H9 (cell line): ENCODE results near the gene PSTPIP1. TPM values are rescaled to one million over a fixed set of nuclear protein-coding genes. Genes with fewer than 3 reads are reported as not detected.

Experiments used
- DNase-seq: peaks from one replicate; pipeline ENCODE4 v3.0.0-alpha.2; 2017
- H2AFZ ChIP-seq: one replicate; pipeline ENCODE4 v1.6.1; 2013; ENCODE audit warnings: mild to moderate bottlenecking, low read length, control low read depth, moderate library complexity
- H2AK5ac ChIP-seq: 2 replicates; pipeline ENCODE4 v1.6.1; 2013; ENCODE audit warnings: low read length, control low read depth, mixed read lengths; ENCODE audit not compliant: insufficient read length
- H2BK120ac ChIP-seq: one replicate; pipeline ENCODE4 v1.6.1; 2013; ENCODE audit warnings: low read depth, mild to moderate bottlenecking, low read length, control low read depth, inconsistent platforms; ENCODE audit not compliant: poor library complexity, severe bottlenecking
- H2BK12ac ChIP-seq: 2 replicates; pipeline ENCODE4 v1.6.1; 2013; ENCODE audit warnings: low read length, control low read depth, mixed read lengths, low read depth; ENCODE audit not compliant: insufficient read length
- H2BK15ac ChIP-seq: 2 replicates; pipeline ENCODE4 v1.6.1; 2013; ENCODE audit warnings: low read depth, low read length, control low read depth
- H2BK20ac ChIP-seq: one replicate; pipeline ENCODE4 v1.6.1; 2013; ENCODE audit warnings: low read depth, mild to moderate bottlenecking, low read length, control low read depth, inconsistent platforms; ENCODE audit not compliant: poor library complexity, severe bottlenecking
- H2BK5ac ChIP-seq: 2 replicates; pipeline ENCODE4 v1.6.1; 2013; ENCODE audit warnings: low read length, control low read depth, mixed read lengths; ENCODE audit not compliant: insufficient read length
- H3K14ac ChIP-seq: 2 replicates; pipeline ENCODE4 v1.6.1; 2013; ENCODE audit warnings: low read length, control low read depth; ENCODE audit not compliant: insufficient read depth
- H3K18ac ChIP-seq: 2 replicates; pipeline ENCODE4 v1.6.1; 2013; ENCODE audit warnings: low read depth, mild to moderate bottlenecking, mixed read lengths, low read length, control low read depth; ENCODE audit not compliant: insufficient read length
- H3K23ac ChIP-seq: 2 replicates; pipeline ENCODE4 v1.6.1; 2013; ENCODE audit warnings: low read length, control low read depth, mixed read lengths, low read depth; ENCODE audit not compliant: insufficient read length
- H3K23me2 ChIP-seq: 2 replicates; pipeline ENCODE4 v1.6.1; 2013; ENCODE audit warnings: low read depth, mild to moderate bottlenecking, mixed read lengths, low read length, control low read depth; ENCODE audit not compliant: insufficient read length, poor library complexity, severe bottlenecking
- H3K27ac ChIP-seq: 2 replicates; pipeline ENCODE4 v1.5.1; 2013; ENCODE audit warnings: low read length, control low read depth, mixed read lengths, low read depth; ENCODE audit not compliant: insufficient read length
- H3K27me3 ChIP-seq: 2 replicates; pipeline ENCODE4 v1.6.1; 2013; ENCODE audit warnings: low read length, control low read depth, inconsistent platforms; ENCODE audit not compliant: insufficient read depth
- H3K4ac ChIP-seq: 2 replicates; pipeline ENCODE4 v1.6.1; 2013; ENCODE audit warnings: low read depth, mild to moderate bottlenecking, control low read depth, inconsistent platforms, low read length, moderate library complexity
- H3K4me1 ChIP-seq: 2 replicates; pipeline ENCODE4 v1.6.1; 2013; ENCODE audit warnings: low read length, control low read depth, inconsistent platforms; ENCODE audit not compliant: insufficient read depth
- H3K4me2 ChIP-seq: 2 replicates; pipeline ENCODE4 v1.6.1; 2013; ENCODE audit warnings: low read length, control low read depth, mixed read lengths; ENCODE audit not compliant: insufficient read length, insufficient read depth
- H3K56ac ChIP-seq: 2 replicates; pipeline ENCODE4 v1.6.1; 2013; ENCODE audit warnings: low read depth, mild to moderate bottlenecking, mixed read lengths, low read length, control low read depth; ENCODE audit not compliant: insufficient read length
- H3K79me1 ChIP-seq: 2 replicates; pipeline ENCODE4 v1.6.1; 2013; ENCODE audit warnings: low read depth, mild to moderate bottlenecking, moderate library complexity, low read length, control low read depth, inconsistent platforms; ENCODE audit not compliant: insufficient read depth, poor library complexity, severe bottlenecking
- H3K79me2 ChIP-seq: 2 replicates; pipeline ENCODE4 v1.6.1; 2013; ENCODE audit warnings: low read length, control low read depth, inconsistent platforms; ENCODE audit not compliant: insufficient read depth
- H3K9ac ChIP-seq: 2 replicates; pipeline ENCODE4 v1.6.1; 2013; ENCODE audit warnings: low read length, control low read depth, mixed read lengths; ENCODE audit not compliant: insufficient read length; ENCODE audit errors: extremely low read depth
- H3K9me3 ChIP-seq: one replicate; pipeline ENCODE4 v1.6.1; 2013; ENCODE audit warnings: low read depth, low read length, inconsistent platforms; ENCODE audit not compliant: control insufficient read depth
- H3T11ph ChIP-seq: one replicate; pipeline ENCODE4 v1.6.1; 2013; ENCODE audit warnings: mild to moderate bottlenecking, low read length, control low read depth, inconsistent platforms
- H4K20me1 ChIP-seq: one replicate; pipeline ENCODE4 v1.6.1; 2013; ENCODE audit not compliant: control insufficient read depth, insufficient read length, insufficient read depth
- H4K5ac ChIP-seq: 2 replicates; pipeline ENCODE4 v1.6.1; 2013; ENCODE audit warnings: low read depth, mild to moderate bottlenecking, mixed read lengths, low read length, control low read depth; ENCODE audit not compliant: insufficient read length
- H4K8ac ChIP-seq: replicated peaks from 2 replicates; pipeline ENCODE4 v1.6.1; 2013; ENCODE audit warnings: low read length, control low read depth, mixed read lengths, low read depth; ENCODE audit not compliant: insufficient read length
- H4K91ac ChIP-seq: 2 replicates; pipeline ENCODE4 v1.6.1; 2013; ENCODE audit warnings: low read depth, mild to moderate bottlenecking, moderate library complexity, mixed read lengths, low read length, control low read depth; ENCODE audit not compliant: insufficient read length
- H3K27ac Mint-ChIP-seq, 3 experiments: 2 replicates in 2 of 3; 3 replicates in 1 of 3; pipeline ENCODE4 v1.8.0; 2020 to 2021; ENCODE audit warnings: mixed read lengths in 3 of 3, mild to moderate bottlenecking in 1 of 3, moderate library complexity in 1 of 3
- H3K27me3 Mint-ChIP-seq: 2 replicates; pipeline ENCODE4 v1.8.0; 2021; ENCODE audit warnings: low read depth, mild to moderate bottlenecking, moderate library complexity, mixed read lengths
- H3K36me3 Mint-ChIP-seq, 3 experiments: 2 replicates in 2 of 3; 3 replicates in 1 of 3; pipeline ENCODE4 v1.8.0; 2020 to 2021; ENCODE audit warnings: low read depth in 3 of 3, mixed read lengths in 3 of 3; ENCODE audit not compliant: insufficient read depth in 1 of 3
- H3K4me1 Mint-ChIP-seq, 2 experiments: 2 replicates each; pipeline ENCODE4 v1.8.0; 2020; ENCODE audit warnings: mixed read lengths in 2 of 2
- H3K4me3 Mint-ChIP-seq, 2 experiments: 2 replicates in 1 of 2; 3 replicates in 1 of 2; pipeline ENCODE4 v1.8.0; 2020 to 2021; ENCODE audit warnings: mild to moderate bottlenecking in 2 of 2, mixed read lengths in 2 of 2, moderate library complexity in 1 of 2
- H3K9me3 Mint-ChIP-seq, 2 experiments: 2 replicates in 1 of 2; 3 replicates in 1 of 2; pipeline ENCODE4 v1.8.0; 2020; ENCODE audit warnings: mild to moderate bottlenecking in 2 of 2, mixed read lengths in 2 of 2, moderate library complexity in 1 of 2
- WGBS: extraction: QIAGEN DNeasy Blood & Tissue Kit; methylation state at CpG from one replicate; pipeline ENCODE4 v1.1.7; 2013; ENCODE audit warnings: missing lambda C conversion rate, low lambda C conversion rate, mixed read lengths; ENCODE audit not compliant: insufficient read length; ENCODE audit errors: extremely low coverage; 5-methylcytosine and 5-hydroxymethylcytosine counted together
- total RNA-seq: library from RNA; stranded (reverse); gene quantifications from 2 replicates; pipeline ENCODE4 v1.2.1, GENCODE V29; 2021
- TF ChIP-seq, protein P1 (sequence below): fragments of 200-600 bp; sonication (generic); conservative IDR thresholded peaks from 3 replicates; pipeline ENCODE4 v1.8.0; 2021; ENCODE audit warnings: antibody characterized with exemption, mild to moderate bottlenecking

The PSTPIP1 gene
- total RNA-seq, 1 experiment from 2014 or later, result 1.8 TPM

DNA sequence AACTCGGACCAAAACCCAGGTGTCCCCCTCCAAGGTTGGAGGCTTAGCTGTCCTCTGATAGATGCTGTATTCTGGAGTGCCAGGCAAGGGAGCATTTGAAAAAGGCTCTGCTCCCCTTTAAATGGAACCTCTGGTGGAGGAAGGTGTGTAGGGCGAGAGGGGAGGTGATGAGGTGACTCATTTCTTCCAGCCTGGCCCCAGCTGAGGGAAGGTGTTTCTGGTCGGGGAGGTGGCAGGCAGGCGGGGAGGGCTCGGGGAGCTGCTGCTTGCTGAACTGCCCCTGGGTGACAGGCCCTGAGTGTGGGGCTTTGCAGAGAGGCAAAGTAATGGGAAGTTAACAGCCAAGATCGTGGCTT lies 18.8 kb downstream of the PSTPIP1 start:
- Histone ChIP-seq H3K9me3 (no peaks in the 10 kb centered on the region), H3K79me2 (no peaks in the 10 kb centered on the region), H2BK12ac (no peak overlapping the region), H2BK5ac (no peak overlapping the region), H2BK20ac (no peak overlapping the region), H3K27ac (no peak overlapping the region), H3K4me1 (no peaks in the 10 kb centered on the region), H3K14ac (no peak overlapping the region), H3K23ac (no peak overlapping the region), H2AK5ac (no peak overlapping the region), H2AFZ (no peak overlapping the region), H4K8ac (no peak overlapping the region), H4K20me1 (no peaks in the 10 kb centered on the region), H3K4me2 (no peak overlapping the region), H3K18ac (no peak overlapping the region), H2BK15ac (no peak overlapping the region), H3K56ac (no peak overlapping the region), H3K23me2 (no peaks in the 10 kb centered on the region), H2BK120ac (no peak overlapping the region), H3T11ph (no peak overlapping the region), H4K5ac (no peak overlapping the region), H3K27me3 (no peaks in the 10 kb centered on the region), H3K9ac (no peak overlapping the region), H4K91ac (no peak overlapping the region), H3K4ac (no peak overlapping the region), H3K79me1 (no peaks in the 10 kb centered on the region)
- H3K27me3 Mint-ChIP-seq, result no peaks in the 10 kb centered on the region; the same call in none of the 2 replicates
- H3K36me3 Mint-ChIP-seq, result no peaks in the 10 kb centered on the region
- TF ChIP-seq, protein P1, sequence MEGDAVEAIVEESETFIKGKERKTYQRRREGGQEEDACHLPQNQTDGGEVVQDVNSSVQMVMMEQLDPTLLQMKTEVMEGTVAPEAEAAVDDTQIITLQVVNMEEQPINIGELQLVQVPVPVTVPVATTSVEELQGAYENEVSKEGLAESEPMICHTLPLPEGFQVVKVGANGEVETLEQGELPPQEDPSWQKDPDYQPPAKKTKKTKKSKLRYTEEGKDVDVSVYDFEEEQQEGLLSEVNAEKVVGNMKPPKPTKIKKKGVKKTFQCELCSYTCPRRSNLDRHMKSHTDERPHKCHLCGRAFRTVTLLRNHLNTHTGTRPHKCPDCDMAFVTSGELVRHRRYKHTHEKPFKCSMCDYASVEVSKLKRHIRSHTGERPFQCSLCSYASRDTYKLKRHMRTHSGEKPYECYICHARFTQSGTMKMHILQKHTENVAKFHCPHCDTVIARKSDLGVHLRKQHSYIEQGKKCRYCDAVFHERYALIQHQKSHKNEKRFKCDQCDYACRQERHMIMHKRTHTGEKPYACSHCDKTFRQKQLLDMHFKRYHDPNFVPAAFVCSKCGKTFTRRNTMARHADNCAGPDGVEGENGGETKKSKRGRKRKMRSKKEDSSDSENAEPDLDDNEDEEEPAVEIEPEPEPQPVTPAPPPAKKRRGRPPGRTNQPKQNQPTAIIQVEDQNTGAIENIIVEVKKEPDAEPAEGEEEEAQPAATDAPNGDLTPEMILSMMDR, result no peak
- no CpG with 5 or more reads among the region's 6 CpGs for WGBS
- H3K27ac Mint-ChIP-seq, result no peak overlapping the region
- no peaks in the 10 kb centered on the region for H3K9me3 Mint-ChIP-seq
- no peak overlapping the region for H3K4me3 Mint-ChIP-seq
- H3K4me1 Mint-ChIP-seq, result 0 out of 4 replicates have a peak, but pooled peaks cover 0 to 4% of the 10 kb centered on the region in 2 experiments
- no peak for DNase-seq
